Mesodermal cell (in vitro differentiated cells): ENCODE results near the gene LCN6.
"Not testable (repeated sequence)": the region's sequence is repeated elsewhere in the genome, so short reads cannot be mapped to it uniquely, and the experiment has no call there.

Experiments
- H3K27ac ChIP-seq: 2 replicates; pipeline ENCODE4 v1.7.0; 2013; ENCODE audit warnings: mild to moderate bottlenecking, low read depth, low read length, moderate library complexity; ENCODE audit not compliant: severe bottlenecking
- H3K36me3 ChIP-seq: 2 replicates; pipeline ENCODE4 v1.7.1; 2013; ENCODE audit warnings: mild to moderate bottlenecking, low read length, moderate library complexity; ENCODE audit not compliant: control insufficient read depth, insufficient read depth
- H3K4me1 ChIP-seq: one replicate; pipeline ENCODE4 v1.7.1; 2013; ENCODE audit warnings: mild to moderate bottlenecking, low read length; ENCODE audit not compliant: insufficient read depth, control insufficient read depth, poor library complexity, severe bottlenecking
- H3K4me3 ChIP-seq: 2 replicates; pipeline ENCODE4 v1.7.0; 2013; ENCODE audit warnings: low read length, control low read depth, mild to moderate bottlenecking; ENCODE audit not compliant: insufficient read depth, poor library complexity, severe bottlenecking; ENCODE audit errors: extremely low read depth
- H3K9me3 ChIP-seq: 2 replicates; pipeline ENCODE4 v1.7.1; 2013; ENCODE audit warnings: mild to moderate bottlenecking, low read length, moderate library complexity; ENCODE audit not compliant: control insufficient read depth
- WGBS, 2 experiments: methylation state at CpG; one replicate each; pipeline ENCODE4 v1.1.5; 2013; ENCODE audit warnings: missing lambda C conversion rate in 2 of 2; ENCODE audit not compliant: insufficient coverage in 2 of 2; 5-methylcytosine and 5-hydroxymethylcytosine counted together

Gene LCN6

GRCh38 chr9:136789523-136789937, 41.2 kb upstream of the LCN6 start:
- H3K4me3 ChIP-seq = no peak overlapping the region
- 100% methylated on average over 1 of the region's 3 CpGs; no CpG with 5 or more reads in 1 of the 2 experiments for WGBS, 2 experiments
- H3K27ac ChIP-seq = peak overlapping the region; percentile 95
- H3K9me3 ChIP-seq = no peaks in the 10 kb centered on the region
- peaks cover 23% of the 10 kb centered on the region for H3K36me3 ChIP-seq
- H3K4me1 ChIP-seq = peaks cover 45% of the 10 kb centered on the region

GRCh38 chr9:136788644-136789522, 40.6 kb upstream of the LCN6 start:
- peaks cover 42% of the 10 kb centered on the region for H3K4me1 ChIP-seq
- H3K36me3 ChIP-seq = peaks cover 18% of the 10 kb centered on the region
- H3K27ac ChIP-seq = peak overlapping the region; percentile 95
- WGBS, 2 experiments = 88 to 94% methylated on average over 16 of the region's 27 CpGs
- not testable (repeated sequence) for H3K9me3 ChIP-seq, H3K4me3 ChIP-seq

- H3K4me1 ChIP-seq = peaks cover 38% of the 10 kb centered on the region
- no peak overlapping the region for H3K4me3 ChIP-seq
- peak overlapping the region; percentile 95 for H3K27ac ChIP-seq
- 29 to 45% methylated on average over 12 to 16 of the region's 21 CpGs for WGBS, 2 experiments
- no peaks in the 10 kb centered on the region for H3K9me3 ChIP-seq
- H3K36me3 ChIP-seq = peaks cover 8% of the 10 kb centered on the region
Observed at GRCh38 chr9:136787690-136788400, 39.5 kb upstream of the LCN6 start.

- H3K36me3 ChIP-seq, H3K9me3 ChIP-seq, H3K4me3 ChIP-seq, H3K27ac ChIP-seq: not testable (repeated sequence)
- 55 to 57% methylated on average over 2 to 3 of the region's 4 CpGs for WGBS, 2 experiments
- peaks cover 38% of the 10 kb centered on the region for H3K4me1 ChIP-seq
Observed at GRCh38 chr9:136786983-136787382, 38.7 kb upstream of the LCN6 start.

- peaks cover 38% of the 10 kb centered on the region for H3K4me1 ChIP-seq
- H3K27ac ChIP-seq = no peak overlapping the region
- no peaks in the 10 kb centered on the region for H3K9me3 ChIP-seq
- WGBS, 2 experiments = 86 to 89% methylated on average over 5 to 7 of the region's 10 CpGs
- H3K4me3 ChIP-seq = no peak overlapping the region
- no peaks in the 10 kb centered on the region for H3K36me3 ChIP-seq
Observed at GRCh38 chr9:136786451-136786850, 38.1 kb upstream of the LCN6 start.

GRCh38 chr9:136785565-136786355, 37.4 kb upstream of the LCN6 start:
- not testable (repeated sequence) for H3K36me3 ChIP-seq, H3K4me3 ChIP-seq, H3K27ac ChIP-seq, H3K9me3 ChIP-seq
- 93 to 94% methylated on average over 16 to 20 of the region's 23 CpGs for WGBS, 2 experiments
- H3K4me1 ChIP-seq = peaks cover 38% of the 10 kb centered on the region

GRCh38 chr9:136784997-136785361, 36.7 kb upstream of the LCN6 start:
- Histone ChIP-seq H3K27ac (peak overlapping the region; percentile 71), H3K4me1 (peaks cover 38% of the 10 kb centered on the region)
- WGBS, 2 experiments = 87 to 97% methylated on average over 4 to 5 of the region's 6 CpGs

GRCh38 chr9:136784249-136784996, 36.1 kb upstream of the LCN6 start:
- Histone ChIP-seq H3K27ac (peak overlapping the region; percentile 71), H3K4me1 (peaks cover 33% of the 10 kb centered on the region), H3K36me3 (no peaks in the 10 kb centered on the region), H3K4me3 (no peak overlapping the region), H3K9me3 (no peaks in the 10 kb centered on the region)
- 62 to 75% methylated on average over 4 to 6 of the region's 9 CpGs for WGBS, 2 experiments

More at GRCh38 chr9:136784997-136785361, 36.7 kb upstream of the LCN6 start:
- Histone ChIP-seq H3K9me3 (no peaks in the 10 kb centered on the region), H3K4me3 (no peak overlapping the region), H3K36me3 (no peaks in the 10 kb centered on the region)

GRCh38 chr9:136782452-136782851, 34.1 kb upstream of the LCN6 start:
- no peak overlapping the region for H3K27ac ChIP-seq
- H3K36me3 ChIP-seq = no peaks in the 10 kb centered on the region
- H3K4me1 ChIP-seq = peaks cover 19% of the 10 kb centered on the region
- H3K9me3 ChIP-seq = no peaks in the 10 kb centered on the region
- WGBS, 2 experiments = 91 to 100% methylated on average over 3 of the region's 3 CpGs
- no peak overlapping the region for H3K4me3 ChIP-seq

GRCh38 chr9:136779808-136780207, 31.5 kb upstream of the LCN6 start:
- Histone ChIP-seq H3K36me3 (no peaks in the 10 kb centered on the region), H3K4me1 (peaks cover 9% of the 10 kb centered on the region), H3K27ac (peak overlapping the region; percentile 78), H3K4me3 (no peak overlapping the region), H3K9me3 (no peaks in the 10 kb centered on the region)
- 69 to 73% methylated on average over 5 of the region's 5 CpGs for WGBS, 2 experiments
